Left ventricle myocardium inferior (tissue), 1 donor: ENCODE data around the gene RHBDL3. TPM values are rescaled to one million over a fixed set of nuclear protein-coding genes. Genes with fewer than 3 reads are reported as not detected.
"Not testable (repeated sequence)": the region's sequence is repeated elsewhere in the genome, so short reads cannot be mapped to it uniquely, and the experiment has no call there.

Experiments used
- DNase-seq: peaks from one replicate; pipeline ENCODE4 v3.0.0-alpha.2; 2020
- H3K27ac ChIP-seq: fragments of 200-600 bp; replicated peaks from 2 replicates; pipeline ENCODE4 v1.8.0; 2021
- H3K27me3 ChIP-seq: fragments of 200-600 bp; 2 replicates; pipeline ENCODE4 v1.8.0; 2021; ENCODE audit warnings: low read depth
- H3K36me3 ChIP-seq: fragments of 200-600 bp; 2 replicates; pipeline ENCODE4 v1.8.0; 2021
- H3K4me1 ChIP-seq: fragments of 200-600 bp; 2 replicates; pipeline ENCODE4 v1.8.0; 2021
- H3K4me3 ChIP-seq: fragments of 200-600 bp; 2 replicates; pipeline ENCODE4 v1.8.0; 2021; ENCODE audit warnings: mild to moderate bottlenecking, moderate library complexity
- H3K9me3 ChIP-seq: fragments of 200-600 bp; replicated peaks from 2 replicates; pipeline ENCODE4 v1.8.0; 2021
- intact Hi-C: fragments of 100-400 bp; cut with micrococcal nuclease; formaldehyde crosslinking; loops from one replicate; pipeline ENCODE4 v1.11.0; 2022
- total RNA-seq: library from RNA; stranded (reverse); fragmentation: NEBNext Ultra II Directional; extraction: Animal tissue kit (Norgen Biotek cat#: 25700); gene quantifications from one replicate; pipeline ENCODE4 v1.2.1, GENCODE V29; 2021
- TF ChIP-seq, protein P1 (sequence below): fragments of 200-600 bp; IDR thresholded peaks from 2 replicates; pipeline ENCODE4 v1.8.0; 2021; ENCODE audit warnings: antibody characterized with exemption, mild to moderate bottlenecking, borderline replicate concordance
- donor health status: DM: no; HTN: yes; CAD: no; lungs with severe emphysema.

The RHBDL3 gene
- total RNA-seq, 1 donor from 2014 or later: 4.7 TPM

DNA sequence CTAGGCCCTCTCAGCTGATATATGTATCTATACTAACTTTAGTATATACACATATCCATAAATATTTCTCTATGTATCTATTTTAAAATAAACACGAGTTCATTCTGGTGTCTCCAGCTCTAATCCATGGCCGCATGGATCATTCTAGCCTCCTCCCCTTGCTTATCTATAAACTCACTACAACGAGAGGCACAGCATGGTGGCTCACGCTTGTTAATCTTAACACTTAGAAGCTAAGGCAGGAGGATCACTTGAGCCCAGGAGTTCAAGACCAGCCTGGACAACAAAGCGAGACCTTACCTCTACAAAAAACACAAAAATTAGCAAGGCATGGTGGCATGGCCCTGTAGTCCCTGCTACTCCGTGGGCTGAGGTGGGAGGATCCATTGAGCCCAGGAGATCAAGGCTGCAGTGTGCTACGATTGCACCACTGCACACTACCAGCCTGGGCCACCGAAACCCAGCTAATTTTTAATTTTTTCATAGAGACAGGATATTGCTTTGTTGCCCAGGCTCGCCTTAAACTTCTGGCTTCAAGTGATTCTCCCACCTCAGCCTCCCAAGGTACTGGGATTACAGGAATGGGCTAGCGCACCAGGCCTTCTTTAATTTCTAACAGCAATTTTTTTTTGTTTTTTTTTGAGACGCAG is 80.4 kb downstream of the RHBDL3 start:
- H3K27me3 ChIP-seq: no peaks in the 10 kb centered on the region
- intact Hi-C loops: no loop called here
- no peaks in the 10 kb centered on the region for H3K9me3 ChIP-seq
- H3K4me1 ChIP-seq: peaks cover 43% of the 10 kb centered on the region
- no peaks in the 10 kb centered on the region for H3K36me3 ChIP-seq
- H3K4me3 ChIP-seq: no peak overlapping the region
- TF ChIP-seq, protein P1, sequence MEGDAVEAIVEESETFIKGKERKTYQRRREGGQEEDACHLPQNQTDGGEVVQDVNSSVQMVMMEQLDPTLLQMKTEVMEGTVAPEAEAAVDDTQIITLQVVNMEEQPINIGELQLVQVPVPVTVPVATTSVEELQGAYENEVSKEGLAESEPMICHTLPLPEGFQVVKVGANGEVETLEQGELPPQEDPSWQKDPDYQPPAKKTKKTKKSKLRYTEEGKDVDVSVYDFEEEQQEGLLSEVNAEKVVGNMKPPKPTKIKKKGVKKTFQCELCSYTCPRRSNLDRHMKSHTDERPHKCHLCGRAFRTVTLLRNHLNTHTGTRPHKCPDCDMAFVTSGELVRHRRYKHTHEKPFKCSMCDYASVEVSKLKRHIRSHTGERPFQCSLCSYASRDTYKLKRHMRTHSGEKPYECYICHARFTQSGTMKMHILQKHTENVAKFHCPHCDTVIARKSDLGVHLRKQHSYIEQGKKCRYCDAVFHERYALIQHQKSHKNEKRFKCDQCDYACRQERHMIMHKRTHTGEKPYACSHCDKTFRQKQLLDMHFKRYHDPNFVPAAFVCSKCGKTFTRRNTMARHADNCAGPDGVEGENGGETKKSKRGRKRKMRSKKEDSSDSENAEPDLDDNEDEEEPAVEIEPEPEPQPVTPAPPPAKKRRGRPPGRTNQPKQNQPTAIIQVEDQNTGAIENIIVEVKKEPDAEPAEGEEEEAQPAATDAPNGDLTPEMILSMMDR: no peak
- no peak overlapping the region for H3K27ac ChIP-seq
- DNase-seq: no peak

DNA sequence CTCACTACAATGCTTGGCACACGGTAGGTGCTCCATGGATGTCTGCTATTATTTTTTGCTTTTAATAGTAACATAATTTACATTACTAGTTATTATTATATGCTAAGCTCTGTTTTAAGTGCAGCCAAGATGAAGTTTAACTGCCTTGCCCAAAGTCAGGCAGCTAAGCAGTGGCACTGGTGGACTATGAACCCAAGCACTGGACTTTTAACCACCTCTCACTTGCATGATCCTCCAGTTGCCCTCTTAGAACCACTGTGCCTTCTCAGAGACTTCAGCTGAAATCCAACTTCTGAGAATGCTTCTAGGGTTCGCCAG is 82.8 kb downstream of the RHBDL3 start:
- no peak for DNase-seq
- intact Hi-C loops: no loop called here
- H3K4me1 ChIP-seq: peaks cover 49% of the 10 kb centered on the region
- H3K27ac ChIP-seq: no peak overlapping the region
- H3K27me3 ChIP-seq: no peaks in the 10 kb centered on the region
- H3K36me3 ChIP-seq: peaks cover 14% of the 10 kb centered on the region
- no peak overlapping the region for H3K4me3 ChIP-seq
- TF ChIP-seq, protein P1: no peak
- no peaks in the 10 kb centered on the region for H3K9me3 ChIP-seq

DNA sequence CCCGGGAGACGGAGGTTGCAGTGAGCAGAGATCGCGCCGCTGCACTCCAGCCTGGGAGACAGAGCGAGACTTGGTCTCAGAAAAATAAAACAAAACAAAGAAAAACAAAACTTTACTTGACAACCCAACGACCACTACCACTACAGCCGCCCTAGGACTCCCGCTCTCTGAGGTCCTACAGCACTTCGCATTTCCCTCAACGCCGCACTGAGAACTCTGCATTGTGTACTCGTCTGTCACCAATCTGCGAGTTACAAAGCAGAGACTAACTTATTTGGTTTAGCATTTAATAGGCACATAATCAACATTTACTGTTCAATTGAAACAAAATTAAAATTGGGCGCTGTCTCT is 83.8 kb downstream of the RHBDL3 start:
- Histone ChIP-seq H3K27me3 (no peaks in the 10 kb centered on the region), H3K27ac (peak overlapping the region; percentile 92), H3K4me3 (peak overlapping the region; percentile 87), H3K9me3 (no peaks in the 10 kb centered on the region), H3K4me1 (peaks cover 59% of the 10 kb centered on the region), H3K36me3 (peaks cover 24% of the 10 kb centered on the region)
- no peak for DNase-seq
- intact Hi-C loops: no loop called here
- TF ChIP-seq, protein P1: no peak

DNA sequence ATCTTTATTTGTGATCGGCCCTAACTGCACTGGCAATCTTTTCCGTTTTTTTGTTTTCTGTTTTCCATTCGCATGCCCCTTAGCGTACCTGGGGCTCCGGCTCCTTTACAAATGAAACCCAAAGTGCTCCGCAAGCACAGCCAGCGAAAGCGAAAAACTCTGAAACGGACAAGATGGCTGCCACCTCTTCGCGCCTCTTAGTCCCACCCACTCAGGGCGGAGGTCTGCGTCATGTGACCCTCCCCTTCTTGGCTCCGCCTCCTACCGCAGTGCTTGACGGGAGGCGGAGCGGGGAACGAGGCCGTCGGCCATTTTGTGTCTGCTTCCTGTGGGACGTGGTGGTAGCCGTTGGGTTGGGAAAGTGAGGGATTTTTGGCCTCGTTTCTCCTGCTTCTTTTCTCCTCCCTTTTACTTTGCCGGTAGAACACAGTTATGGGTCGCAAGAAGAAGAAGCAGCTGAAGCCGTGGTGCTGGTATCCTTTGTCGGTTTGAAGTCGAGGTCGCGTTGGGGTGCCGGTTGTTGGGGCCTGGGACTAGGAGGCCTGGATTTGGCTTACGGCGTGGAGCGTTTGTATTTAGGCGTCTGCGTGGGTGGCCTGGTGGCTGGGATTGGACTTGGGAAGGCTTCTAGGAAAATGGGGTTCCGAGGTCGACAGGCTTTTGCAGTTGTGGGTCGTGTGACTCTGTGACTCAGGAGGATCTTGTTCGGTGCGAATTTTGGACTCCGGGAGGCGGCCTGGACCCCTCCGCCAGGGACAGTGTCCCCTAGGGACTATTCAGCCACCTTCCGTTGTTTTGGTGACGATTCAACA is 84.4 kb downstream of the RHBDL3 start, which contains the start of gene ZNF207:
Gene ZNF207 (plus strand): TSS at position 304 of the 812 bp plus-strand sequence. CDS start 129 bp downstream, at position 433.
- H3K9me3 ChIP-seq: no peaks in the 10 kb centered on the region
- intact Hi-C loops: no loop called here
- peak within 1 kb of the TSS; percentile 87 for H3K4me3 ChIP-seq
- TF ChIP-seq, protein P1: no peak
- peak within 1 kb of the TSS; percentile 92 for H3K27ac ChIP-seq
- peak; percentile 95 for DNase-seq
- peaks cover 30% of the 10 kb centered on the region for H3K36me3 ChIP-seq
- no peaks in the 10 kb centered on the region for H3K27me3 ChIP-seq
- peaks cover 65% of the 10 kb centered on the region for H3K4me1 ChIP-seq

DNA sequence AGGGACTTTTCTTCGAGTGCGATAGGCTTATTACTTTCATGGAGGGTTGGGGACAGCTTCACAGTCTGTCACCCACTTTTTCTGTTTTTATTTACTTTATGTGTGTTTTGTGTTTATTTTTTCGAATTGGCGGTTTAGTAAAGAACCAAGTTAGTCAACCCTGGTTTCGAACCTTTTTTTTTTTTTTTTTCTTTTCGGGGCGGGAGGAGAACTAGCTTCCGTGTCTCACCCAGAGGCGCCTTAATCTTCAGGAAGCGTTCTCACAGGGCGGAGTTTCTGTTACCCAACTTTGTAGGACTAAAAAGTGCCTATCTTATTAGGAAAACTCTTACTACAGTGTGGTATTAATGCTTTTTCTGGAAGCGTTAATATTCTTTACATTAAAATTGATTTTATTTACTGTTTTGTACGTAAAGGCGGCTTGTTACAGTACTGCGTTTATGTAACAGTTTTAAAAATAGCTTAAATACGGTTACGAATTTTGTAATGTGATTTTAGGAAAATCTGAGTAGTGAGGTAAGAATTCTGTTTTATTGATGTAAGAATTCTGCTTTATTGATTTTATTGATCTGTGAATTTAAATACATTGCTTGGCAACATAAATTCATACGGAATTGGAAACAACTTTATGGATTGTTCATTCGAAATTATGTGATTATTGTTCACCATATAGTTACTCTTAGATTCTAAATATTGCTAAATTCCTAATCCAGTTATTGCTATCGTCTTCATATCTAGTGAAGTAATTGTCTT is 85.2 kb downstream of the RHBDL3 start:
- Histone ChIP-seq H3K4me3 (peak overlapping the region; percentile 87), H3K27ac (peak overlapping the region; percentile 92), H3K4me1 (peaks cover 73% of the 10 kb centered on the region), H3K36me3 (peaks cover 37% of the 10 kb centered on the region), H3K27me3 (no peaks in the 10 kb centered on the region), H3K9me3 (no peaks in the 10 kb centered on the region)
- no peak for DNase-seq
- intact Hi-C loops: no loop called here
- TF ChIP-seq, protein P1: no peak

DNA sequence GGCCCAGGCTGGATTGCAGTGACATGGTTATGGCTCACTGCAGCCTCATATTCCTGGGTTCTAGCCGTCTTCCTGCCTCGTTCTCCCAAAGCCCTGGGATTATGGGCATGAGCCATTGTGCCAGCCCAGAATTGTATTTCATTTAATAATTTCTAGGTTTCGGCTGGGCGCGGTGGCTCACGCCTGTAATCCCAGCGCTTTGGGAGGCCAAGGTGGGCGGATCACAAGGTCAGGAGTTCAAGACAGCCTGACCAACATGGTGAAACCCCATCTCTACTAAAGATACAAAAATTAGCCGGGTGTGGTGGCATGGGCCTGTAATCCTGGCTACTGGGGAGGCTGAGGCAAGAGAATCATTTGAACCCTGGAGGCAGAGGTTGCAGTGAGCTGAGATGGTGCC is 87.1 kb downstream of the RHBDL3 start:
- peaks cover 56% of the 10 kb centered on the region for H3K36me3 ChIP-seq
- H3K4me1 ChIP-seq: peaks cover 89% of the 10 kb centered on the region
- H3K27ac ChIP-seq, H3K9me3 ChIP-seq, DNase-seq, H3K27me3 ChIP-seq, intact Hi-C loops: not testable (repeated sequence)
- H3K4me3 ChIP-seq: peak overlapping the region; percentile 87
